Measurements from ENCODE around the gene TAF1.

Gene TAF1

GRCh38 chrX:71453056-71453455 is 86.9 kb downstream of the TAF1 start:
- Histone ChIP-seq H3K27me3 (ENCODE audit: low read length) (no peaks in the 10 kb centered on the region), H4K20me1 (ENCODE audit: low read depth, low read length) (no peaks in the 10 kb centered on the region), H3K79me2 (ENCODE audit: insufficient read depth, low read length) (no peaks in the 10 kb centered on the region), H3F3A (ENCODE audit: insufficient read depth) (no peaks in the 10 kb centered on the region), H3K9ac (ENCODE audit: low read length) (no peak overlapping the region), H3K4me2 (ENCODE audit: low read depth, low read length, poor library complexity, severe bottlenecking) (no peak overlapping the region), H3K36me3 (ENCODE audit: low read length) (no peaks in the 10 kb centered on the region), H2AFZ (ENCODE audit: low read depth, low read length, severe bottlenecking) (no peak overlapping the region), H3K4me3 (ENCODE audit: insufficient read depth, low read length, poor library complexity, severe bottlenecking) (no peak overlapping the region), H3K27ac (ENCODE audit: low read depth, low read length) (no peak overlapping the region), H3K9me3 (ENCODE audit: insufficient read depth, low read length) (no peaks in the 10 kb centered on the region), H3K9me2 (replicated peaks; ENCODE audit: insufficient read depth, low read length) (no peaks in the 10 kb centered on the region)
- TF ChIP-seq CTCF (IDR thresholded peaks at IDR 0.05; ENCODE audit: insufficient read depth, low read length, poor library complexity, severe bottlenecking) (no peak), EZH2phosphoT487 (conservative IDR thresholded peaks at IDR 0.05; ENCODE audit: low read length) (no peak)

GRCh38 chrX:71454222-71454621 is 88.1 kb downstream of the TAF1 start:
- H3K79me2 ChIP-seq (ENCODE audit: insufficient read depth, low read length), result no peaks in the 10 kb centered on the region
- no peak overlapping the region for H3K9ac ChIP-seq (ENCODE audit: low read length)
- H3K27ac ChIP-seq (ENCODE audit: low read depth, low read length), result no peak overlapping the region
- H4K20me1 ChIP-seq (ENCODE audit: low read depth, low read length), result no peaks in the 10 kb centered on the region
- H3K9me2 ChIP-seq (replicated peaks; ENCODE audit: insufficient read depth, low read length), result no peaks in the 10 kb centered on the region
- H3F3A ChIP-seq (ENCODE audit: insufficient read depth), result no peaks in the 10 kb centered on the region
- no peaks in the 10 kb centered on the region for H3K27me3 ChIP-seq (ENCODE audit: low read length)
- H3K4me2 ChIP-seq (ENCODE audit: low read depth, low read length, poor library complexity, severe bottlenecking), result no peak overlapping the region
- no peak overlapping the region for H3K4me3 ChIP-seq (ENCODE audit: insufficient read depth, low read length, poor library complexity, severe bottlenecking)
- no peaks in the 10 kb centered on the region for H3K9me3 ChIP-seq (ENCODE audit: insufficient read depth, low read length)
- no peaks in the 10 kb centered on the region for H3K36me3 ChIP-seq (ENCODE audit: low read length)
- no peak overlapping the region for H2AFZ ChIP-seq (ENCODE audit: low read depth, low read length, severe bottlenecking)
- TF ChIP-seq EZH2phosphoT487 (conservative IDR thresholded peaks at IDR 0.05; ENCODE audit: low read length) (no peak), CTCF (IDR thresholded peaks at IDR 0.05; ENCODE audit: insufficient read depth, low read length, poor library complexity, severe bottlenecking) (no peak)

GRCh38 chrX:71458866-71459265 is 92.7 kb downstream of the TAF1 start:
- TF ChIP-seq CTCF (IDR thresholded peaks at IDR 0.05; ENCODE audit: insufficient read depth, low read length, poor library complexity, severe bottlenecking), result no peak
- no peak for TF ChIP-seq EZH2phosphoT487 (conservative IDR thresholded peaks at IDR 0.05; ENCODE audit: low read length)
- H3K27ac ChIP-seq (ENCODE audit: low read depth, low read length), result no peak overlapping the region
- H3K9me2 ChIP-seq (replicated peaks; ENCODE audit: insufficient read depth, low read length), result no peaks in the 10 kb centered on the region
- H3K27me3 ChIP-seq (ENCODE audit: low read length), result no peaks in the 10 kb centered on the region
- H3K9ac ChIP-seq (ENCODE audit: low read length), result no peak overlapping the region
- H3K4me3 ChIP-seq (ENCODE audit: insufficient read depth, low read length, poor library complexity, severe bottlenecking), result no peak overlapping the region
- H3K79me2 ChIP-seq (ENCODE audit: insufficient read depth, low read length), result no peaks in the 10 kb centered on the region
- no peaks in the 10 kb centered on the region for H3K9me3 ChIP-seq (ENCODE audit: insufficient read depth, low read length)
- H3K4me2 ChIP-seq (ENCODE audit: low read depth, low read length, poor library complexity, severe bottlenecking), result no peak overlapping the region
- H3K36me3 ChIP-seq (ENCODE audit: low read length), result peaks cover 7% of the 10 kb centered on the region; the same call in 1 of the 2 replicates
- H4K20me1 ChIP-seq (ENCODE audit: low read depth, low read length), result no peaks in the 10 kb centered on the region
- H3F3A ChIP-seq (ENCODE audit: insufficient read depth), result no peaks in the 10 kb centered on the region
- H2AFZ ChIP-seq (ENCODE audit: low read depth, low read length, severe bottlenecking), result no peak overlapping the region
